Measurements from ENCODE around the gene PPP2R5A. TPM values are rescaled to one million over a fixed set of nuclear protein-coding genes. Genes with fewer than 3 reads are reported as not detected.
"Not testable (repeated sequence)": the region's sequence is repeated elsewhere in the genome, so short reads cannot be mapped to it uniquely, and the experiment has no call there.

The PPP2R5A gene
- total RNA-seq, 1 donor from 2014 or later = 29.2 TPM

DNA sequence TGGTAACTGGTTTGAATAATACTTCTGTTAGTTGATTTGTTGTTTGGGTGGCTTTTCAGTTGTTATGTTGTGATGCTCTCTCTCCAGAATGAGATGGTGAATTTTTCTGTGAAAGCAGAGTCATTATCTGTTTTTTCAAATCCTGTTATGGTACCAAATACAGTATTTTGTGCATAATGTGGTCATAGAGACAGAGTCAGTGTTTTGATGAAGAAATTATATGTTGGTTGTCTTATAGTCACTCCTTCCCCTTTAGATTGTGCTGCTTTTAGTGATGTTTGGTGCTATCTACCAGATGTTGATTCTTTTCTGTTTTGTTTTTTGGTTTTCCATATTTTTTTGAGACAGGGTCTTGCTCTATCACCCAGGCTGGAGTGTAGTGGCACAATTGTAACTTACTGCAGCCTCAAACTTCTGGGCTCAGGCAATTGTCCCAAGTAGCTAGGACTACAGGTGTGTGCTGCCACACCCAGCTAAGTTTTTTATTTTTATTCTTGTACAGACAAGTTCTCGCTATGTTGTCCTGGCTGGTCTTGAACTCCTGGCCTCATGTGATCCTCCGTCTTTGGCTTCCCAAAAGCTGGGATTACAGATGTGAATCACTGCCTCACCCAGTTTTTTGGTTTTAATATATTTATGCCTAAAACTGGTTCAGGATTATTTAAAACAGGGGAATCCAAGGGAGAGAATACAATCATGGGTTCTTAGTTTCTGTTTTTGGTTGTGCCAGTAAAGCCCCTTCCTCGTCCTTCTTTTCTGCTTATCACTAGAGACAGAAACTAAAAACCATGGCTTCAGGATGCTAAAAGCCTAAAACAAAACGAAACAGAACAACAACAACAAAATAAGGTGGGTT is 7.3 kb downstream of the PPP2R5A start:
- no peaks in the 10 kb centered on the region for H3K27me3 ChIP-seq (ENCODE audit: control insufficient read depth in 3 of 3, insufficient read depth in 3 of 3, low read length in 3 of 3)
- peak overlapping the region; percentile 33 for H3K27ac ChIP-seq (ENCODE audit: low read depth, low read length)
- H3K4me1 ChIP-seq (ENCODE audit: control insufficient read depth in 3 of 3, insufficient read depth in 3 of 3, low read length in 3 of 3) = peaks cover 27 to 53% (median 37%) of the 10 kb centered on the region in 3 donors
- no peaks in the 10 kb centered on the region for H3K36me3 ChIP-seq (ENCODE audit: control insufficient read depth in 3 of 3, insufficient read depth in 3 of 3, low read length in 3 of 3)
- H3K9ac ChIP-seq (ENCODE audit: low read depth in 1 of 3, low read length in 3 of 3) = peak overlapping the region in 1 of 3 donors; percentile 34
- no peaks in the 10 kb centered on the region for H3K9me3 ChIP-seq (ENCODE audit: control insufficient read depth in 3 of 3, low read length in 3 of 3)
- no peak overlapping the region for H3K4me3 ChIP-seq (ENCODE audit: low read length in 3 of 3)

- H3K9me3 ChIP-seq (ENCODE audit: control insufficient read depth in 3 of 3, low read length in 3 of 3) = no peaks in the 10 kb centered on the region
- H3K9ac ChIP-seq (ENCODE audit: low read depth in 1 of 3, low read length in 3 of 3) = no peak overlapping the region
- peaks cover 25 to 47% (median 33%) of the 10 kb centered on the region in 3 donors for H3K4me1 ChIP-seq (ENCODE audit: control insufficient read depth in 3 of 3, insufficient read depth in 3 of 3, low read length in 3 of 3)
- H3K36me3 ChIP-seq (ENCODE audit: control insufficient read depth in 3 of 3, insufficient read depth in 3 of 3, low read length in 3 of 3) = no peaks in the 10 kb centered on the region
- H3K27me3 ChIP-seq (ENCODE audit: control insufficient read depth in 3 of 3, insufficient read depth in 3 of 3, low read length in 3 of 3) = no peaks in the 10 kb centered on the region
- no peak overlapping the region for H3K4me3 ChIP-seq (ENCODE audit: low read length in 3 of 3)
- no peak overlapping the region for H3K27ac ChIP-seq (ENCODE audit: low read depth, low read length)
These were observed 8.4 kb downstream of the PPP2R5A start for GRCh38 chr1:212293579-212293978.

DNA sequence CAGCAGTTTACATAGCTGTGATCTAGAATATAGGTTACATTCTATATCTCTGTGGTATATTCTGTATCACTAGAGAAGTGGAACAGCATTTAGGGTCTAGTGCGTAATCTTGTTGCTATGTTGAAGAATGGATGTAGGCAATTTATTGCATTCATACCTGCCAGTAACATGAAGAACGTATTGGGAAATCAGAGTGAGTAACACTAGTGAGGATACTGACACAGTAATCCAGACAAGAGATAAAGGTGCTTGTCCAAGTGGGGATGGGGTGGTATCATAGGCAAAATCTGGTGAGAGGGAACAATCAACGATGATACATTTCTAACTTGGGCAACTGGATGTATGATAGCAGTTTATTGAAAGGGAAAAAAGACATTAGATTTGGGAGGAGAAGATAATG is 9.8 kb downstream of the PPP2R5A start:
- H3K27me3 ChIP-seq (ENCODE audit: control insufficient read depth in 3 of 3, insufficient read depth in 3 of 3, low read length in 3 of 3) = no peaks in the 10 kb centered on the region
- H3K4me1 ChIP-seq (ENCODE audit: control insufficient read depth in 3 of 3, insufficient read depth in 3 of 3, low read length in 3 of 3) = peaks cover 24 to 39% (median 24%) of the 10 kb centered on the region in 3 donors
- no peak overlapping the region for H3K9ac ChIP-seq (ENCODE audit: low read depth in 1 of 3, low read length in 3 of 3)
- H3K9me3 ChIP-seq (ENCODE audit: control insufficient read depth in 3 of 3, low read length in 3 of 3) = no peaks in the 10 kb centered on the region
- H3K27ac ChIP-seq (ENCODE audit: low read depth, low read length) = no peak overlapping the region
- no peak overlapping the region for H3K4me3 ChIP-seq (ENCODE audit: low read length in 3 of 3)
- H3K36me3 ChIP-seq (ENCODE audit: control insufficient read depth in 3 of 3, insufficient read depth in 3 of 3, low read length in 3 of 3) = no peaks in the 10 kb centered on the region

DNA sequence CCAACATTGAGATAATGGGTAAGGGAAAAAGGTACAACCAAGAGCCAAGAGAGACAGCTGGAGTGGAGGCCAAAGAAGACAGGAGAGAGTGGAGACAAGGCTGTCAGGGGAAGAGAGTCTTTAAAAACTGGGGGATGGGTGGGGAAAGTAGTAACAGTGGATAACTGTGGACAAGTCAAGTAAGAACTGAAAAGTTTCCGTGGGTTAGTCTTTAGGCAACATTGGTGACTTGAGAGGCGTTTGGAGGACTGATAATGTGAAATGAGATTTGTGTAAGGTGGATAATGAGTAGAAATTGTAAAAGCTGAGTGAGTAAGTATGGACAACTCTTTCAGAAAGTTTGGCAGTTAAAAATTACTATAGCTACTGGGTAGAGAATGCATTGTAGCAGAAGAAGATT is 10.4 kb downstream of the PPP2R5A start:
- Histone ChIP-seq H3K27ac (ENCODE audit: low read depth, low read length) (no peak overlapping the region), H3K27me3 (ENCODE audit: control insufficient read depth in 3 of 3, insufficient read depth in 3 of 3, low read length in 3 of 3) (no peaks in the 10 kb centered on the region), H3K4me1 (ENCODE audit: control insufficient read depth in 3 of 3, insufficient read depth in 3 of 3, low read length in 3 of 3) (peaks cover 21 to 35% (median 23%) of the 10 kb centered on the region in 3 donors), H3K4me3 (ENCODE audit: low read length in 3 of 3) (no peak overlapping the region), H3K9me3 (ENCODE audit: control insufficient read depth in 3 of 3, low read length in 3 of 3) (no peaks in the 10 kb centered on the region), H3K36me3 (ENCODE audit: control insufficient read depth in 3 of 3, insufficient read depth in 3 of 3, low read length in 3 of 3) (no peaks in the 10 kb centered on the region), H3K9ac (ENCODE audit: low read depth in 1 of 3, low read length in 3 of 3) (no peak overlapping the region)

GRCh38 chr1:212297338-212297737 is 12.1 kb downstream of the PPP2R5A start:
- Histone ChIP-seq H3K36me3 (ENCODE audit: control insufficient read depth in 3 of 3, insufficient read depth in 3 of 3, low read length in 3 of 3) (no peaks in the 10 kb centered on the region), H3K27ac (ENCODE audit: low read depth, low read length) (no peak overlapping the region), H3K4me1 (ENCODE audit: control insufficient read depth in 3 of 3, insufficient read depth in 3 of 3, low read length in 3 of 3) (peaks cover 12 to 21% (median 19%) of the 10 kb centered on the region in 3 donors), H3K27me3 (ENCODE audit: control insufficient read depth in 3 of 3, insufficient read depth in 3 of 3, low read length in 3 of 3) (no peaks in the 10 kb centered on the region), H3K9me3 (ENCODE audit: control insufficient read depth in 3 of 3, low read length in 3 of 3) (no peaks in the 10 kb centered on the region), H3K9ac (ENCODE audit: low read depth in 1 of 3, low read length in 3 of 3) (no peak overlapping the region), H3K4me3 (ENCODE audit: low read length in 3 of 3) (no peak overlapping the region)

DNA sequence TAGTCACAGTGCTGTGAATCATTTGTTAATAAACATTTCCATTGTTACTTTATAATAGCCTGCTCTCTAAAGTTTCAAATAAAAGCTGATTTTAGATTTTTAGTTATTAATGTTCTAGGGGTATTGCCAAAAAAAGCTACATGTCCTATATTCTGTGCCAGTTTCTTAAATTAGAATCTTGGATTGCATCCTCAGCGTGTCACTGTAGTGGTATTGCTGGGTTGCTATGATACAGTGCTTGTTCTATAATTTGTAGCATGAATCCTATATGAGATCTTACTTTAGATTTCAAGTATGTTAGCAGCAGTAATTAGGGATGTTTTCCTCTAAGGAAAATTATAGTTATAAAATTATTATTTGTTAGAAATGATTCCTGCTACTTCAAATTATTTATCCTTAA is 16.4 kb downstream of the PPP2R5A start:
- H3K4me1 ChIP-seq (ENCODE audit: control insufficient read depth in 3 of 3, insufficient read depth in 3 of 3, low read length in 3 of 3) = peaks cover 6 to 7% (median 7%) of the 10 kb centered on the region in 3 donors
- no peak overlapping the region for H3K9ac ChIP-seq (ENCODE audit: low read depth in 1 of 3, low read length in 3 of 3)
- no peaks in the 10 kb centered on the region for H3K27me3 ChIP-seq (ENCODE audit: control insufficient read depth in 3 of 3, insufficient read depth in 3 of 3, low read length in 3 of 3)
- H3K27ac ChIP-seq (ENCODE audit: low read depth, low read length) = peak overlapping the region; percentile 9
- no peaks in the 10 kb centered on the region for H3K36me3 ChIP-seq (ENCODE audit: control insufficient read depth in 3 of 3, insufficient read depth in 3 of 3, low read length in 3 of 3)
- peak overlapping the region in 1 of 3 donors; percentile 15 for H3K4me3 ChIP-seq (ENCODE audit: low read length in 3 of 3)
- H3K9me3 ChIP-seq (ENCODE audit: control insufficient read depth in 3 of 3, low read length in 3 of 3) = no peaks in the 10 kb centered on the region

DNA sequence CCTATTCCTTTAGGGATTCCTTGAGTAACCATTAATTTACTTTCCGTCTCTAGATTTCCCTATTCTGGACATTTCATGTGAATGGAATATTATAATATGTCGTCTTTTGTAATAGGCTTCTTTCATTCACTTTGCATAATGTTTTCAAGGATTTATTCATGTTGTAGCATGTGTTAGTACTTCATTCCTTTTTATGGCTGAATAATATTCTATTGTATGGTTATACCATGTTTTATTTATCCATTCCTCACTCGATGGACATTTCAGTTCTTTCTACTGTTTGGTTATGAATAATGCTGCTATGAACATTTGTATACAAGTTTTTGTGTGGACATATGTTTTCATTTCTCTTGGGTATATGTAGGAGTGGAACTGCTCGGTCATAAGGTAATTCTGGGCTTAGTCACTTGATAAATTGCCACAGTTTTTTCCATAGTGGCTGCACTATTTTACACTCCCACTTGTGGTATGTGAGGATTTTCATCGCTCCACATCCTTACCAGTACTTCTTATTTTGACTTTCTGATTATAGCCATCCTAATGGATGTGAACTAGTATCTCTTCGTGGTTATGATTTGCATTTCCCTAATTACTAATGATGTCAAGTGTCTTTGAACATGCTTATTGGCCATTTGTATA is 17.7 kb downstream of the PPP2R5A start:
- Histone ChIP-seq H3K9ac (ENCODE audit: low read depth in 1 of 3, low read length in 3 of 3) (no peak overlapping the region), H3K27me3 (ENCODE audit: control insufficient read depth in 3 of 3, insufficient read depth in 3 of 3, low read length in 3 of 3) (no peaks in the 10 kb centered on the region), H3K9me3 (ENCODE audit: control insufficient read depth in 3 of 3, low read length in 3 of 3) (no peaks in the 10 kb centered on the region), H3K4me3 (ENCODE audit: low read length in 3 of 3) (no peak overlapping the region), H3K4me1 (ENCODE audit: control insufficient read depth in 3 of 3, insufficient read depth in 3 of 3, low read length in 3 of 3) (peaks cover 6 to 9% (median 7%) of the 10 kb centered on the region in 3 donors), H3K27ac (ENCODE audit: low read depth, low read length) (no peak overlapping the region), H3K36me3 (ENCODE audit: control insufficient read depth in 3 of 3, insufficient read depth in 3 of 3, low read length in 3 of 3) (no peaks in the 10 kb centered on the region)

DNA sequence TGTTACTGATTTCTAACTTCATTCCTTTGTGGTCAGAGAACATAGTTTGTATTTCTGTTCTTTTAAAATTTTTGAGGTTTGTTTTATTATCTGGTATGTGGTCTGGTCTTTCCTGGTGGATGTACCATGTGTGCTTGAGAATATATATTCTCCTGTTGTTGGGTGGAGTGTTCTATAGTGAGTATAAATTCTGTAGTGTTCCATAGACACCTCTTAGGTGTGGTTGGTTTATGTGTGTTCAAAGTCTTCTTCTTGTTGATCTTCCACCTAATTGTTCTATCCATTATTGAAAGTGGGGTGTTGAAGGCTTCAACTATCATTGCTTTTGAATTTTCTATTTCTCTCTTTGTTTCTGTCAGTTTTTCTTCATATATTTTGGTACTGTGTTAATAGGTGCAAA is 20.1 kb downstream of the PPP2R5A start:
- no peaks in the 10 kb centered on the region for H3K9me3 ChIP-seq (ENCODE audit: control insufficient read depth in 3 of 3, low read length in 3 of 3)
- H3K9ac ChIP-seq (ENCODE audit: low read depth in 1 of 3, low read length in 3 of 3) = no peak overlapping the region
- H3K4me3 ChIP-seq (ENCODE audit: low read length in 3 of 3) = no peak overlapping the region
- H3K27ac ChIP-seq (ENCODE audit: low read depth, low read length) = no peak overlapping the region
- no peaks in the 10 kb centered on the region for H3K36me3 ChIP-seq (ENCODE audit: control insufficient read depth in 3 of 3, insufficient read depth in 3 of 3, low read length in 3 of 3)
- H3K27me3 ChIP-seq (ENCODE audit: control insufficient read depth in 3 of 3, insufficient read depth in 3 of 3, low read length in 3 of 3) = no peaks in the 10 kb centered on the region
- peaks cover 5 to 13% (median 11%) of the 10 kb centered on the region in 3 donors for H3K4me1 ChIP-seq (ENCODE audit: control insufficient read depth in 3 of 3, insufficient read depth in 3 of 3, low read length in 3 of 3)

DNA sequence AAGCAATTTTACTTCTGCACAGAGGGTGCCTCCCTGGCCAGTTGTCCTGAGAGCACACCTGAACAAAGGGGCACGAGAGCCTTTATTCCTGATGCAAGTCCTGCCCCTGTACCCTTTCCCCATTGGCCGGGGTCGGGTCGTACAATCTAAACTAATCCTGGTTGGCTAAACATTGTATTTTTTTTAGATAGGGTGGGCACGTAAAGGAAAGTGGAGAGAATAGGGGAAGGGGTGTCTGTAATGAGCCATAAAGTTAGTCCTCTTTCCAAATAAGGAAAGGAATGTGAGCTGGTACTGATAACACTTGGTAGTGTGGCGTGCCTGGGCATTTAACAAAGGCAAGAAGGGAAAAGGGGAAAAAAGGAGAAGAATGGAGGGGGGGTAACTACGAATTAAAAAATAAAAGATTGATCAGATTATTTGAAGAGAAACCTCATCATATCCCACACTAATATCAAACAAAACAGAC is 20.8 kb downstream of the PPP2R5A start:
- not testable (repeated sequence) for H3K27ac ChIP-seq (ENCODE audit: low read depth, low read length); H3K9me3 ChIP-seq (ENCODE audit: control insufficient read depth in 3 of 3, low read length in 3 of 3)
- peaks cover 9 to 20% (median 11%) of the 10 kb centered on the region in 3 donors for H3K4me1 ChIP-seq (ENCODE audit: control insufficient read depth in 3 of 3, insufficient read depth in 3 of 3, low read length in 3 of 3)

DNA sequence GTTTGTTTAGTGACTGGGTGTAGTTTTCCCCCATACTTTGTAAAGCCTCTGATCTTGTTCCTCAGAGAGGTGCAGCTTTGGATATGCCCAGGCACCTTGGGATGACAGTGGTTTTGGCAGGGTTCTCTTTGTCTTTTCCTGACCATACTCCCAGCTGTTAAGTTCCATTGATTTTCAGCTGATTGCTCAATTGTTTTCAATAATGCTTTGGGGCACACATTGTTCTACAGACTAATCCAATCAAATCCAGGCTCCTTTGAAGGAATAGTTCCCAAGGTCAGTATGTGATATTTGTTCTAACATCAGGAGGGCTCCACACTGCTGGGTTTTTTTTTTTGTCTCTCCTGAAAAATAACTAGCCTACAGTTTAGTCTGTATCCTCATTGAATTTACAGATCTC is 24.8 kb downstream of the PPP2R5A start:
- H3K9me3 ChIP-seq (ENCODE audit: control insufficient read depth in 3 of 3, low read length in 3 of 3) = no peaks in the 10 kb centered on the region
- H3K36me3 ChIP-seq (ENCODE audit: control insufficient read depth in 3 of 3, insufficient read depth in 3 of 3, low read length in 3 of 3) = no peaks in the 10 kb centered on the region
- no peak overlapping the region for H3K9ac ChIP-seq (ENCODE audit: low read depth in 1 of 3, low read length in 3 of 3)
- H3K4me1 ChIP-seq (ENCODE audit: control insufficient read depth in 3 of 3, insufficient read depth in 3 of 3, low read length in 3 of 3) = peaks cover 7 to 13% (median 10%) of the 10 kb centered on the region in 3 donors
- no peak overlapping the region for H3K4me3 ChIP-seq (ENCODE audit: low read length in 3 of 3)
- H3K27me3 ChIP-seq (ENCODE audit: control insufficient read depth in 3 of 3, insufficient read depth in 3 of 3, low read length in 3 of 3) = no peaks in the 10 kb centered on the region
- no peak overlapping the region for H3K27ac ChIP-seq (ENCODE audit: low read depth, low read length)

More for the DNA sequence above, 20.8 kb downstream of the PPP2R5A start:
- not testable (repeated sequence) for H3K4me3 ChIP-seq (ENCODE audit: low read length in 3 of 3); H3K9ac ChIP-seq (ENCODE audit: low read depth in 1 of 3, low read length in 3 of 3); H3K36me3 ChIP-seq (ENCODE audit: control insufficient read depth in 3 of 3, insufficient read depth in 3 of 3, low read length in 3 of 3); H3K27me3 ChIP-seq (ENCODE audit: control insufficient read depth in 3 of 3, insufficient read depth in 3 of 3, low read length in 3 of 3)
